Stimulated activated CD4-positive, alpha-beta T cell treated with anti-CD3 and anti-CD28 coated beads, Interleukin-1b, Interleukin-23, amount 100 ng/mL, for 1 hour (primary cell): ENCODE data around the gene FLYWCH1.
"Not testable (repeated sequence)": the region's sequence is repeated elsewhere in the genome, so short reads cannot be mapped to it uniquely, and the experiment has no call there.

Experiments used
- DNase-seq, 2 donors: peaks; one replicate each; pipeline ENCODE4 v3.0.0-alpha.2; 2020; ENCODE audit warnings: low read depth in 2 of 2

The FLYWCH1 gene

DNA sequence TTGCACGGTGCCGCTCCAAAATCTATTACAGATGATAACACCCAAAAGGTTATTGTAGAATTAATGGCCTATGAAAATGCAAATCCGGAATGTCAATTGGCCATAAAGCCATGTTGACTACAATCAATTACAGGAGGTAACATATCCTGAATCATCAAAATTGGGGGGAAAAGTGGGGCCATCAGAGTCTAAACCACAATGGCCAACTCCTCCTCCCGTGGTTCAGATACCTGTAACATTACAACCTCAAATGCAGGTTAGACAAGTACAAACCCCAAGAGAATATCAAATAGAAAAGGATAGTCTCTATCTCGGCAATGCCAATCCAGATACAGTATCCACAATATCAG is 14.9 kb downstream of the FLYWCH1 start:
- no peak for DNase-seq

DNA sequence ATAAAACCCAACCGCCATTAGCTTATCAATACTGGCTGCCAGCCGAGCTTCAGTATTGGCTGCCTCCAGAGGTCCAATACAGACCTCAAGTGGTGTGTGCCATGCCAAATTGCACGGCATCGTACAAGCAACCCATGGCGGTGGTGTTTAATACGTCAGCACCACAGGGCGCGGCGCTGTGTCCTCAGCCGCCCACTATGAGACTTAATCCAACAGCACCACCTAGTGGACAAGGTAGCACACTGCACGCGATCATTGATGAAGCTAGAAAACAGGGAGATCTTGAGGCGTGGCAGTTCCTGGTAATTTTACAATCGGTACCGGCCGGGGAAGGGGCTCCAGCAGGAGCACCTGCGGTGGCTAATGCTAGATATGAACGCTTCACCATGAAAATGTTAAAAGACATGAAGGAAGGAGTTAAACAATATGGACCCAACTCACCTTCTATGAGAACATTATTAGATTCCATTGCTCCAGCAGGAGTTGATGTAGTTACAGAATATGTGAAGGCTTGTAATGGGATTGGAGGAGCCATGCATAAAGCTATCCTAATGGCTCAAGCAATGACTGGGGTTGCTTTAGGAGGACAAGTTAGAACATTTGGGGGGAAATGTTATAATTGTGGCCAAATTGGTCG is 15.4 kb downstream of the FLYWCH1 start:
- DNase-seq = peak; percentile 68 to 73

DNA sequence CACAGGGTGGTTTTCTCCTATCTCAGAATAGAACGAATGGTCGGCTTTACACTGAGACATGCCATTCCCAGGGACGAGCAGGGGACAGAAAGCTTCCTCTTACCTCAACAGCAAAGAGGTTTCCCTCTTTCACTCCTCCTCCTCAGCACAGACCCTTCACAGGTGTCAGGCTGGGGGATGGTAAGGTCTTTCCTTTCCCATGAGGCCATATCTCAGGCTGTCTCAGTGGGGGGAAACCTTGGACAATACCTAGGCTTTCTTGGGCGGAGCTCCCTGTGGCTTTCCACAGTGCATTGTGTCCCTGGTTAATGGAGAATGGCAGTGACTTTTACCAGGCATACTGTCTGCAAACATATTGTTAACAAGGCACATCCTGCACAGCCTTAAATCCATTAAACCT is 16.4 kb downstream of the FLYWCH1 start:
- DNase-seq = not testable (repeated sequence)

DNA sequence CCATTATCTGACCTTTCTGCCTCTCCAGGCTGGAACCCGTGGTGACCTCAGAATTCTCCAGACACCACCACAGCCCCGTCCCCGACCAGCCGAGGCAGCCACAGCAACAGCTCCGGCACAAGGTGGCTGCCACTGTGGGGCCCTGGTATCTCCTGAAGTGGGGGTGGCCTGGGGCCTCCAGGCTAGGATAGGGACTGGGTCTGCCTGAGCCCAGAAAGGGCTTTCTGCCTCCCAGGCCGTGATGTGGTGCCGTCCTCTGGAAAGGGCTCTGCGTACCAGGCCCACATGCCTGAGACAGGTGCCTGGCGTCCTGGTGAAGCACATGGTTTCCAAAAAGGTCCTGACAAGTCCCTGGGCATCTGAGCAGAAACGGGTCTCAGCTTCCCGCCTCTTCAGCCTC is 17.1 kb downstream of the FLYWCH1 start:
- DNase-seq = no peak

DNA sequence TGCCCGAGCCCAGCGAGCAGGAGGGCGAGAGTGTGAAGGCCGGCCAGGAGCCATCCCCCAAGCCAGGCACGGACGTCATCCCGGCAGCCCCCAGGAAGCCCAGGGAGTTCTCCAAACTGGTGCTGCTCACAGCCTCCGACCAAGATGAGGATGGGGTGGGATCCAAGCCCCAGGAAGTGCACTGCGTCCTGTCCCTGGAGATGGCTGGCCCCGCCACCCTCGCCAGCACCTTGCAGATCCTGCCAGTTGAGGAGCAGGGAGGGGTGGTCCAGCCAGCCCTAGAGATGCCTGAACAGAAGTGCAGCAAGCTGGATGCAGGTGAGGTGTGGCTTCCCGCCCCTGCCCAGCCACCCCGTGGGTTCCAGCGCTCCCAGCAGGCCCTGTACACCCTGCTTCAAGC is 18.0 kb downstream of the FLYWCH1 start:
- no peak for DNase-seq

DNA sequence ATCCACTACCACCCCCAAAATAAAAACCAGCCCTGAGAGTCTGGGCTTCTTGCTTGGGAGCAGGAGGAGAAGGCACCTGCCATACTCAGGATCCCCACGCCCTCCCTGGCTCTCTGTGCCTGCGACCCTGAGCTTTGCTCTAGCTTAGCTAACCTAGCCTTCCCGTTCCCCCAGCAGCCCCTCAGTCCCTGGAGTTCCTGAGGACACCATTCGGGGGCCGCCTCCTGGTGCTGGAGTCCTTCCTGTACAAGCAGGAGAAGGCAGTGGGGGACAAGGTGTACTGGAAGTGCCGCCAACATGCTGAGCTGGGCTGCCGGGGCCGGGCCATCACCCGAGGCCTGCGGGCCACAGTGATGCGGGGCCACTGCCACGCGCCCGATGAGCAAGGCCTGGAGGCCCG is 18.5 kb downstream of the FLYWCH1 start:
- no peak for DNase-seq

DNA sequence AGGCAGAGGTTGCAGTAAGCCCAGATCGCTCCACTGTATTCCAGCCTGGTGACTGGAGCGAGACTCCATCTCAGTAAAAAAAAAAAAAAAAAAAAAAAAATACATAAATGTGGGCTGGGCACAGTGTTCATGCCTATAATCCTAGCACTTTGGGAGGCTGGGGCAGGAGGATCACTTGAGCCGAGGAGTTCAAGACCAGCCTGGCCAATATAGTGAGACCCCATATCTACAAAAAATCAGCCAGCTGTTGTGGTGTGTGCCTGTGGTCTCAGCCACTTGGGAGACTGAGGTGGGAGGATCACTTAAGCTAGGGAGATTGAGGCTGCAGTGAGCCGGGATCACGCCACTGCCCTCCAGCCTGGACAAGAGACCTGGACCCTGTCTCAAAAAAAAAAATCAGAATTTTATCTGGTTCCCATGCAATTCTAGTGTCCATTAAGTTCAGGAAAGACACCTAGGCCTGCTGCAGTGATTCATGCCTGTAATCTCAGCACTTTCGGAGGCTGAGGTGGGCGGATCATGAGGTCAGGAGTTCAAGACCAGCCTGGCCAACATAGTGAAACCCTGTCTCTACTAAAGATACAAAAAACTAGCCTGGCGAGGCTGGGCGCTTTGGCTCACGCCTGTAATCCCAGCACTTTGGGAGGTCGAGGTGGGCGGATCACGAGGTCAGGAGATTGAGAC is 19.6 kb downstream of the FLYWCH1 start:
- DNase-seq = not testable (repeated sequence)

DNA sequence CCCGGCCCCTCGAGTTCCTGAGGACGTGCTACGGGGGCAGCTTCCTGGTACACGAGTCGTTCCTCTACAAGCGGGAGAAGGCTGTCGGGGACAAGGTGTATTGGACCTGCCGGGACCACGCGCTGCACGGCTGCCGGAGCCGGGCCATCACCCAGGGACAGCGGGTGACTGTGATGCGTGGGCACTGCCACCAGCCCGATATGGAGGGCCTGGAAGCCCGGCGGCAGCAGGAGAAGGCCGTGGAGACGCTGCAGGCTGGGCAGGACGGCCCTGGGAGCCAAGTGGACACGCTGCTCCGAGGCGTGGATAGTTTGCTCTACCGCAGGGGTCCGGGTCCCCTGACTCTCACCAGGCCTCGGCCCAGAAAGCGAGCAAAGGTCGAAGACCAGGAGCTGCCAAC is 21.4 kb downstream of the FLYWCH1 start:
- no peak for DNase-seq

DNA sequence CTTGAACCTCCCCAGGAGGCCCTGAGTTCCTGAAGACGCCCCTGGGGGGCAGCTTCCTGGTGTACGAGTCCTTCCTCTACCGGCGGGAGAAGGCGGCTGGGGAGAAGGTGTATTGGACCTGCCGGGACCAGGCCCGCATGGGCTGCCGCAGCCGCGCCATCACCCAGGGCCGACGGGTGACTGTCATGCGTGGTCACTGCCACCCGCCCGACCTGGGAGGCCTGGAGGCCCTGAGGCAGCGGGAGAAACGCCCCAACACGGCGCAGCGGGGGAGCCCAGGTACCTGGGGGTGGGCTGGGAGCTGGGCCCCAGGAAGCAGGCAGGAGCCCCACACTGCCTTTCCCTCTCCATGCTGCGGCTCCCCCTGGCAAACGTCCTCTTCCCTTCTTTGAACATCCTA is 22.0 kb downstream of the FLYWCH1 start:
- DNase-seq = no peak

DNA sequence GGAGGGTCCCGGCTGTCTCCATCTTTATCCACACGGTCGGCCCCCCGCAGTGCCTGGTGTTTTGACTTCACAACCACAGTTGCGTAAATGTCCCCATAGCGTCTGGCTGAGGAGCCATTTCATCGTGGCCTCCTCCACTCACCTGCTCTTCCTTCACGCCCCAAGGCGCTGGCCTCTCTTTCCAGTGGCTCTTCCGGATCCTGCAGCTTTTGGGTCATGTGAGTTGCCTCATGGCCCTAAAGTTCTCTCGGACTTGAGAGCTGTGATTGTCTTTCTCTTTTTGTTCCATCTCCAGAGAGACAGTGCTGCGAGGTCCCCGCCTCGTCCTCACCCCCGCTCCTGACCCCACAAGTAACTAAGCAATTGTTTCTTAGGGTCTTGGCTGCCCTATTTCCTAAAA is 22.7 kb downstream of the FLYWCH1 start:
- no peak for DNase-seq

DNA sequence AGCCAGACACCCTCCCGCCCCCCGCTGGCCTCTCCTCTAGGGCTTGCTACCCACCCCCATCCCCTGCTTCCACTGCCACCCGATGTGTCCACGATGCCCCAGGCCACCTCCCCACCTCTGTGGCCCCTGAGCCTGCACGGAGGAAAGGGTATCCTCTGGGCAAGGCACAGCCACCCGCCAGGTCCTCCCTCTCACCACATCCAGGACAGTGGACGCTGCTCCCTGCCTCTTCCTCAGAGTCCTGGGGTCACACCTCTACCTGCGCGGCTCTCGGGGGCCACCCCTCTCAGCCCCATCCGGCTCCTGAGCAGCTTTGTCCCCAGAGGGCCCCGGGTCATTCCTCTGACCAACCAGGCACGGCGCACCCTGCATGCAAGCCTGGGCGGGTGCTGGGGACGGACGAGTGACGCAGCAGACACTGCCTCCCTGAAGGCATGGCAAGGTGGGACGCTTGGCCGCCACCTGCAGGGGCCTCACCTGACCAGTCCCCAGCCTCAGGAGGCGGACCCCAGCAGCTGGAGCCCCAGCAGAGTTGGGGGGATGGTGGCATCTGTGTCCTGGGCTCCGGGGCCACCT is 24.8 kb downstream of the FLYWCH1 start:
- no peak for DNase-seq

DNA sequence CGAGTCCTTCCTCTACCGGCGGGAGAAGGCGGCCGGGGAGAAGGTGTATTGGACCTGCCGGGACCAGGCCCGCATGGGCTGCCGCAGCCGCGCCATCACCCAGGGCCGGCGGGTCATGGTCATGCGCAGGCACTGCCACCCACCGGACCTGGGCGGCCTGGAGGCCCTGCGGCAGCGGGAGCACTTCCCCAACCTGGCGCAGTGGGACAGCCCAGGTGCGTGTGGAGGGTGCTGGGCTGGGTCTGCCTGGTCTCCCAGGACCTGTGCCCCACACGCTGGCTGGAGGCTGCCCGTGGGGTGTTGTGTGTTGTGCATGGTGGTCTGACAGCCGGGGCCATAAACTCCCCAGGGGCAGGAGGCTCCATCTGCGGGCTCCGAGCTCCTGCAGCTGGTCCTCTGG is 25.4 kb downstream of the FLYWCH1 start:
- DNase-seq = no peak

DNA sequence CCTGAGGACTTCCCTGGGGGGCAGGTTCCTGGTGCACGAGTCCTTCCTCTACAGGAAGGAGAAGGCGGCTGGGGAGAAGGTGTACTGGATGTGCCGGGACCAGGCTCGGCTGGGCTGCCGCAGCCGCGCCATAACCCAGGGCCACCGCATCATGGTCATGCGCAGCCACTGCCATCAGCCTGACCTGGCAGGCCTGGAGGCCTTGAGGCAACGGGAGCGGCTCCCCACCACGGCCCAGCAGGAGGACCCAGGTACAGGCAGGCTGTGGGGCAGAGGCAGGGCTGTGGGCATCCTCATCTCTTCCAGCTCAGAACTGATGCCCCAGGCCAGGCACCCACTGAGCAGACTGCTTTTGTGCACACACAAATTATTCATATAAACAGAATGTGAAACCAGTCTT is 26.5 kb downstream of the FLYWCH1 start:
- no peak for DNase-seq

DNA sequence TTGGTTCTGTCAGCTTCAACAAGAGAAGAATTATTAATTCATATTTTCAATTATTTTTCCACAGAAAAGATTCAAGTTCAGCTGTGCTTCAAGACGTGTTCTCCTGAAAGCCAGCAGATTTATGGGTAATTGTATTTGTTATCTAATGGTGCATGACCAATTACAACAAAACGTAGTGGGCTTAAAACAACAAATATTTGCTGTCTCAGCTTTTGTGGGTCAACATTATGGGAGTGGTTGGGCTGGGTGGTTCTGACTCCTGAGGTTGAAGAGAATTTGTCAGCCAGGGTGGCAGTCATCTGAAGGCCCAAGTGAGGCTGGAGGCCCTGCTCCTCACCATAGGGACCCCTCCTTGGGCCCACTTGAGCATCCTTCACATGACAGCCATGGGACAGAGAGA is 28.2 kb downstream of the FLYWCH1 start:
- DNase-seq = no peak

DNA sequence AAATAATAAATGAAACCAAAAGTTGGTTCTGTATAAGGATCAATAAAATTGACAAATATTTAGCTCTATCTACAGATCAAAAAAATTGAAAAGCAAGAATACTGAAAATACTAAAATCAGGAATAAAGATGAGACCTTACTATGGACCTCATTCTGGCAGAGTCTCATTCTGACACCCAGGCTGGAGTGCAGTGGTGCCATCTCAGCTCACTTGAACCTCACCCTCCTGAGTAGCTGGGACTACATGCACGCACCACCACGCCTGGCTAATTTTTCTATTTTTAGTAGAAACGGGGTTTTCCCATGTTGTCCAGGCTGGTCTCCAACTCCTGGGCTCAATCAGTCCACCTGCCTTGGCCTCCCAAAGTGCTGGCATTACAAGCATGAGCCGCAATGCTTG is 30.3 kb downstream of the FLYWCH1 start:
- no peak for DNase-seq

DNA sequence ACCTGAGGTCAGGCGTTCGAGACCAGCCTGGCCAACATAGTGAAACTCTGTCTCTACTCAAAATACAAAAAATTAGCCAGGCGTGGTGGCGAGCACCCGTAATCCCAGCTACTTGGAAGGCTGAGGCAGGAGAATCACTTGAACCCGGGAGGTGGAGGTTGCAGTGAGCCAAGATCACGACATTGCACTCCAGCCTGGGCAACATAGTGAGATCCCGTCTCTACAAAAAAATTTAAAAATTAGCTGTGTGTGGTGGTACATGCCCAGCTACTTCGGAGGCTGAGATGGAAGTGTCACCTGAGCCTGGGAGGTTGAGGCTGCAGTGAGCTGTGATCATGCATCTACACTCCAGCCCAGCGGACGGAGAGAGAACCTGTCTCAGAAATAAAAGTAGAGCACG is 32.0 kb downstream of the FLYWCH1 start:
- not testable (repeated sequence) for DNase-seq

DNA sequence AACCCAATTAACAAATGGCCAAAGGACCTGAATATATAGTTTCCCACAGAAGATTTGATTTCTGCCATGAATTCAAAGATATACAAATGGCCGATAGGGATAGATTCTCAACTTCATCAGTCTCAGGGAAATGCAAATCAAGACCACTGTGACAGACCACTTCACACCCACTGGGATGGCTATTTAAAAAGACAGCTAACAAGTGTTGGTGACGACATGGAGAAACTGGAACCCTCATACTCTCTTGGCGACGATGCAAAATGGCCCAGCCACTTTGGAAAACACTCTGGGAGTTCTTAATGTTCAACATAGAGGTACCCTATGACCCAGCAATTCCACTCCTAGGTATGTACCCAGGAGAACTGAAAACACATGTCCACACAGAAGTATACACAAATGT is 34.9 kb downstream of the FLYWCH1 start:
- DNase-seq = no peak

DNA sequence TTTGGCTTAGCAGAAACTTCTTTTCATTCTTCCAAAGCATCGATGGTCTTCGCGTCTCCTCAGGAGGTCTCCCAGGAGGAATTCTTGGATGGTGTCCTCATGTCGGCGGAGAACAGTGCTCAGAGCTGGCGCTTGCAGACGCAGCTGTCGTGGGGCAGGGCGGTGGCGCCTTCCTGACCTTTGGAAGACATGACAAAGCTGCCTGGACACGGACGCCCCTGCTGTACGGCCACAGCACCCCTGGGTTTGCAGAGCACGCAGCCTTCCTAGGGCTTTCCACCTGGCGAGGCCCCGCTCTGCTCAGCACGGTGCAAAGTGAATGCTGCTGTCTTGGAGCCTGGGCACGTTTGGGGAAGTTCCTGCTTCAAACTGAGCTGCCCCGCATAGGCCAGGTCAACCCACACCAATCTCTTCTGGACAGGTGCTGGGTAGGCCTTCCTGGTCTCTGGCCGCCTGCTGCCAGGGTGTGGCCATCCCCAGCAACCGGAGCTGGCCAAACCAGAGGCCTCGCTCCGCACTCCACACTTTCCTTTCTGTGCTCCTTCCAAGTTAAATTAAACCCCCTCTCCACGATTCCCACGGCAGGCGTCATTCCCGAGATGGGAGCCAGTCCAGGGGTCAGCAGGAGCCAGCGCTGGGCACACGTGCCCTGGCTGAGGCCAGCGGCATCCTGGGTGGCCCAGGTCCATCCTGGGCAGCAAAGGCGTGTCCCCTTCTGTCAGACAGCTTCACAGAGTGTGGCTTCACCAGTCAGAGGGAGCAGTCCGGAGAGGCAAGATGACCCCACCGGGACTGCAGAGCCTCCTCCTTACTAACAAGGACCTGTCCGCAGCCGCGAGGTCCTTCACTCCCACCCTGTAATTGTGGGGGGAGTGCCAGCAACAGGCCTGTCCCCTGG is 37.3 kb downstream of the FLYWCH1 start:
- no peak for DNase-seq

DNA sequence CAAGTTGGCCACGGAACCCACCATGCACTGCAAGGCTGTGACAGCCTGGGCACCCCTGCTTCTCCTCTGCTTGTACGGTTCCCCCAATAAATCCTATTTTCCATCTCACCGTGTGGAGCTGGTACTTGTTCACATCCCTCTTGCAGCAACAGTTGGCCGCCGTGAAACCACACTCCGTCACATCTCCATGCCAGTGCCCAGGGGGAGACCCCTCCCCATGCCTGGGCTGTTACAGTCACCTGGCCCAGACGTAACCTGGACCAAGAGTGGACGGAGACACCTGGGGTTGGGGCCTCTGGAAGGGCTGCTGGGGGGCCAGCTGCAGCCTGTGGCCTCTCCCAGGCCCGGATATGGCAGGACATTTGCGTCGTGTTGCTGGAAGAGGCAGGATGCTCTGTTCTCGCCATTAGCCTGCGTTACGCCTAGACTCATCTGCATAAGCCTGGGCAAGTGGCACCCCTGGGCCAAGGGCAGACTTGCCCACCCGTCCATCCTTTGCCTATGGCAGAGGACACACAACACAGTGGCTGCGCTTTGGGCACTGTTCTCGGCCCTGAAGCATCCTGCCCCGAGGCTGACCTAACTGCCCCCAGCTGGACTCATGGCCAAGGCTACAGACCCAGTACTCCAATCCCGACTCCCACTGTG is 38.1 kb downstream of the FLYWCH1 start:
- no peak for DNase-seq

DNA sequence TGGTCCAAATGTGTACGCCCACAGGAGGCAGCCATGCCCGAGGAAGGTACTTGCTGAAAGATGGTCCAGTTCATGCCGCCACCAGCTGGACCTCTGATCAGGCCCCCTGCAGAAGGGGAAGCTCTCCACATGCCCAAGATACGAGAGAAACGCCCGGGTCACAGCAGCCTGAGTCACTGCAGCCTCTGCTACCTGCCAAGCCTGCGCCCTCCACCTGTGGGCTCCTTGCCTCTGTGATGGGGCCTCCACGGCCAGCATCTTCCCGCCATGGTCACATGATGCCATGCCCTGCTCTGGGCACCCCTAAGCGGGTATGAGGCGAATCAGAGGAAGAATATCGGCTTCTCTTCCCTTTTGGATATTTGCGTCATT is 38.6 kb downstream of the FLYWCH1 start:
- DNase-seq = no peak

DNA sequence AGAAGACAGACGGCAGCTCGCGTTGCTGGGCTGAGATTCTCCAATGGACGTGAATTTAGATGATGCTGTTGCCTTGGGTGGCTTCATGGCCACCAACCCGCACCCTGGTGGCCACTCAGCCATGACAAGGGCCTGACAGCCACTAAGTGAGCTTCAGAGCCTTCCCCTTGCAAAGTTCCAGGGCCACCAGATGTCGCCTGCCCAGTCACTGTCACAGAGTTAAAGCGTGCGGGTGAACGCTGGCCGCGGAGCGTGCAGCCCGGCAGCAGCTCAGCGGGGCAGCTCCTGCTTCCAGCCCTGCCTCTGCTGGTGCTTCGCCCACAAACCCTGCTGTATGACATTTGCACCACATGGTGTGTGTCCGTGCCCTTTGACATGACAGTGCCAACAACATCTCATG is 39.0 kb downstream of the FLYWCH1 start:
- no peak for DNase-seq

DNA sequence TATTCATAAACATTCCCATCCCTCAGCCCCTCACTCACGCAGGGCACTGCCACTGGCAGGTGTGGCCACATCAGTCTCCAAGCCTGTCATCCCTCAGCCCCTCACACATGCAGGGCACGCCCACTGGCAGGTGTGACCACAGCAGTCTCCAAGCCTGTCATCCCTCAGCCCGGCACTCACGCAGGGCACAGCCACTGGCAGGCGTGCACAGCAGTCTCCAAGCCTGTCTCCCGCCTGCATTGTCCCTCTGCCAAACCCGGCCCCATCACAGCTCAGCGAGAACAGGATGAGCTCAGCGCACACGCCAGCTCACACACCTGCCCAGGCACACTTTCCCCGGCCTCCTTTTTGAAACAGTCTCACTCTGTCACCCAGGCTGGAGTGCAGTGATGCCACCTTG is 40.9 kb downstream of the FLYWCH1 start:
- DNase-seq = no peak
